H1 (cell line): Measurements from ENCODE around the gene AGPAT4. TPM values are rescaled to one million over a fixed set of nuclear protein-coding genes. Genes with fewer than 3 reads are reported as not detected.

ENCODE experiments used
- CEBPB ChIP-seq: IDR thresholded peaks from 2 replicates; pipeline ENCODE4 v1.6.1; 2012; ENCODE audit warnings: low read depth, low read length
- CHD2 ChIP-seq: IDR thresholded peaks from 2 replicates; pipeline ENCODE4 v1.6.1; 2012; ENCODE audit warnings: low read length, improper control_type of control experiment
- CREB1 ChIP-seq: IDR thresholded peaks from 2 replicates; pipeline ENCODE4 v1.6.1; 2012; ENCODE audit warnings: inconsistent platforms
- polyA plus RNA-seq, 7 experiments: library from polyadenylated mRNA; depleted of rRNA in 3 of 7; stranded (reverse) in 5 of 7; unstranded in 2 of 7; fragments of >200 nt in 5 of 7; fragments of 200-250 nt in 2 of 7; gene quantifications; 1 replicate in 5 of 7; 2 replicates in 1 of 7; 4 replicates in 1 of 7; pipeline versions ENCODE4 v1.2.1 to v1.2.3, GENCODE V29; 2011 to 2013; ENCODE audit warnings: missing spikeins in 2 of 7, mixed read lengths in 2 of 7
- total RNA-seq: library from RNA; stranded (reverse); fragmentation: NEBNext Ultra II Directional; extraction: Animal tissue kit (Norgen Biotek cat#: 25700); gene quantifications from 2 replicates; pipeline ENCODE4 v1.2.1, GENCODE V29; 2021
- TF ChIP-seq, protein P1 (sequence below): IDR thresholded peaks from 2 replicates; pipeline ENCODE4 v1.6.1; 2012; ENCODE audit warnings: inconsistent platforms

Gene AGPAT4
- total and polyA plus RNA-seq, 2 of the 8 experiments (the other 6 are each of a cell fraction or from before 2014, with no cell fraction given): 13.5 to 23.8 TPM

DNA sequence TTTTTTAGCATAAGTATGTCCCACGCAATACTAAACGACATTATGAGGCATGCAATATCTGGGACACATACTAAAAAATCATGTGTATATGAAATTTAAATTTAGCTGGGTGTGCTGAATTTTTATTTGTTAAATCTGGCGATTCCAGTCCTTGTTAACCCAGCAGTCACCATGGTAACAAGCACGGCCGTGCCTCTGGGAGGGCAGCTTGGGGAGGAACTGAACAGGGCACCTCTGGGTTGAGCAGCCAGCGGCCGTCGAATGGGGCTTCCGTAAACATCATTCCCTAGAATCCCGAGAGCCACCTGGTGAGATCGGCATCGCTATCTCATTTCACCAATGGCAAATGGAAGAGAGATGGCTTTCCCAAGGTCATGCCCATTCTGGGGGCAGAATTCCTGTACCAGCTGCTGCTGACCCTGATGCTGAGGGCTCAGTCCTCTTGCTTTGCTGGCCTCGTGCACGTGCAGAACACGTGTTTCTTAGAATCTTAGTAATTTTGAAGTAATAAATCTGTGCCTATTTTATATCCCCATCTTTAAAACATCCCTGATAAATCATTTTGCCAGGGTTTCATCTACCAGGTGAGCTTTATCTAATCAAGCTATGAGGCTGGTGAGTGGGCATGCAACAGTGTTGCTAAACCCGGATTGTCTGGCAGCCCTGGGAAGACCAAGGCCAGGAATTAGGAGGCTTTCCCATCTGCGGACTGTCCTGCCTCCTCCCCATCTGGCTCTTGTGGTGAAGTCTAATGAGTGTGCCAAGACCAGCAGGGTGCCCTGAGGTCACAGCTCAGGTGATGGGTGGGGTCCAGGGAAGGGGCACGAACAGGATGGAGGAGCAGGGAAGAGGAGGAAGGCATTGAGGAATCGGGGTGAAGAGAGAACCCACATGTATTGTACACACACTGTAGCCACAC lies 85.1 kb downstream of the AGPAT4 start (continued):
- TF ChIP-seq, protein P1, sequence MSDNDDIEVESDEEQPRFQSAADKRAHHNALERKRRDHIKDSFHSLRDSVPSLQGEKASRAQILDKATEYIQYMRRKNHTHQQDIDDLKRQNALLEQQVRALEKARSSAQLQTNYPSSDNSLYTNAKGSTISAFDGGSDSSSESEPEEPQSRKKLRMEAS: no peak
- TF ChIP-seq CEBPB (no peak), CREB1 (no peak), CHD2 (no peak)
